Right cardiac atrium (tissue), 5 donors: Measurements from ENCODE around the gene TFAP2A. TPM values are rescaled to one million over a fixed set of nuclear protein-coding genes. Genes with fewer than 3 reads are reported as not detected.

Source experiments
- ATAC-seq, 2 donors: fragments of 200-7000 bp; cut with Tn5 transposase; one replicate each; pipeline versions ENCODE4 v1.8.0 to v1.9.1; 2020; ENCODE audit warnings: moderate library complexity in 2 of 2, mild to moderate bottlenecking in 1 of 2
- DNase-seq, 3 donors: peaks; one replicate each; pipeline ENCODE4 v3.0.0-alpha.2; 2020
- H3K27ac ChIP-seq: one replicate; pipeline ENCODE4 v1.5.1; 2013; ENCODE audit warnings: mild to moderate bottlenecking, low read length, control low read depth, moderate library complexity
- H3K27me3 ChIP-seq: one replicate; pipeline ENCODE4 v1.6.1; 2013; ENCODE audit not compliant: control insufficient read depth, insufficient read depth
- H3K4me1 ChIP-seq: one replicate; pipeline ENCODE4 v1.6.1; 2013; ENCODE audit warnings: low read length; ENCODE audit not compliant: control insufficient read depth, insufficient read depth
- H3K4me3 ChIP-seq: one replicate; pipeline ENCODE4 v1.5.1; 2013; ENCODE audit warnings: low read length, control low read depth
- H3K9me3 ChIP-seq: one replicate; pipeline ENCODE4 v1.6.1; 2013; ENCODE audit warnings: low read length; ENCODE audit not compliant: control insufficient read depth
- WGBS: extraction: QIAGEN DNeasy Blood & Tissue Kit; methylation state at CpG from one replicate; pipeline ENCODE4 v1.1.7; 2013; 5-methylcytosine and 5-hydroxymethylcytosine counted together
- intact Hi-C, 4 donors: fragments of 100-400 bp; cut with DNase I; formaldehyde crosslinking; loops; one replicate each; pipeline versions ENCODE4 v1.11.0 to v1.14.0; 2022 to 2023
- polyA plus RNA-seq: library from polyadenylated mRNA; stranded (reverse); fragments of 200-250 nt; gene quantifications from one replicate; pipeline ENCODE4 v1.2.3, GENCODE V29; 2013
- total RNA-seq, 4 donors: library from RNA; stranded (reverse); fragmentation: NEBNext Ultra II Directional; extraction: Animal tissue kit (Norgen Biotek cat#: 25700); gene quantifications; one replicate each; pipeline ENCODE4 v1.2.1, GENCODE V29; 2021
- donor health status: healthy with polysubstance abuse.
- donor health status: DM: no; HTN: yes; CAD: no.
- donor health status: DM: no; HTN: no; CAD: no.
- donor health status: DM: no; HTN: yes; CAD: no; lungs with severe emphysema.
- donor health status: DM: yes; HTN: yes; CAD: no.

The TFAP2A gene
- total and polyA plus RNA-seq, 5 donors, result 0.53 to 1.6 (median 0.71) TPM

DNA sequence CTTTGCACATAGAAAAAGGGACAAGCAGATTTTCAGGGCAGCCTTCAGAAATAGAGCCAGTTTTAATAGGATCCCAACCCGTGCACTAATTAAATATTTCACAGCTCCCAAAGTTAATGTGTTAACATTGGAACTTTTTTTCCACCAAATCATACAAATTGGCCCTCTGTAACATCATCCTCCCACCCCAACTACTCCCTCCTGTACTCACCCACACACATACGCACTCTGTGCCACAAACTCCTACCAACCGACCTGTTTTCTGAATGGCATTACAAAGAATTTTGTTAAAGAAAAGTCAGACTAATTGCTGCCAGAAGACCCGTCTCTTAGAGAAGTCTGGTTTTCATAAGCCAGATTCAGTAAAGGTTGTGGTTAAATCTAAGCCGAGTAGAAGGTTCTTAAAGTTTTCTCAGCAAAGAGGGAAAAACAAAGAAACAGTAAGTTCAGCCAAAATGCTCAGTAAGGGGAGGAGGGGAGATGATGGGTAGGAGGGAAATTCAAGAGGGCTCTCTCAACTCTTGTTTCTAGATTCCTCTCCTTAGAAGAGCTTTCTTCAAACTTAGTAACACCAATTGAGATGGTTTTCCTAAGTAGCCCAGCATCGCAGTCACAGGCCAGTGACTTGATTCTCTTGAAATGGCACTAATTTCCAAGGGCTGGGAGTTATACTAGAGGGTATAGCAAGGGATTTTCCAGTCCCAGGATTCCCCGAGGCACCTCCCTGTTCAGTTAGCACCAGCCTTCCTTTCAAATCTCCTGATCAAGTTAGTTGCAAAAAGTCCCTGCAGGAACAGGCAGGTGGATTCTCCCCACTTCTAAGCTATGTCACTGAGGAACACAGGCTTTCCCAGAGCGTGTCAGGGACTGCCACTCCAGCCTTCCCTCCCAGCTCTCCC lies 27.9 kb downstream of the TFAP2A start:
- H3K4me3 ChIP-seq, result no peak overlapping the region
- H3K9me3 ChIP-seq, result no peaks in the 10 kb centered on the region
- no peak overlapping the region for H3K27ac ChIP-seq
- ATAC-seq (no peak), DNase-seq (no peak)
- WGBS, result 7% methylated on average over 8 of the region's 8 CpGs
- intact Hi-C loops, result no loop called here
- H3K27me3 ChIP-seq, result peaks cover 6% of the 10 kb centered on the region
- no peaks in the 10 kb centered on the region for H3K4me1 ChIP-seq

DNA sequence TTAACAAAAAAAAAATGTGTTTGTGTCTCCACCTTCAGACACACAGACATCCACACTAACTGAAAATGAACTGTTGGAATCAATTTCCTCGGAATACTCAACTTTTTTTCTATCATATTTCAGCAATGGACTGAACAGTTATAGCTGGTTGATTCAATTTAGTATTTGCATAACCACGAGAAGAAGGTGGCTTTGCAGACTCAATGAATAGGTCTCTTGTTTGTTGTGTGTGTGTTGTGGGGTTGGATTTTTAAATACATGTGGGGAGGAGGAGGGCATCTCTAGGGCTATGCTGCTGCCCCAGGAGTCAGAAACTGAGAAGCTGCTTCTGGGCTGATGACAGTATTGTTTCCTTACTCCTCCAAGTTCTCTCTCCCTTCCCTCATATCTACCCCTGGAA lies 28.7 kb downstream of the TFAP2A start:
- no peaks in the 10 kb centered on the region for H3K4me1 ChIP-seq
- no peak for ATAC-seq
- WGBS, result 5% methylated on average over 2 of the region's 2 CpGs

DNA sequence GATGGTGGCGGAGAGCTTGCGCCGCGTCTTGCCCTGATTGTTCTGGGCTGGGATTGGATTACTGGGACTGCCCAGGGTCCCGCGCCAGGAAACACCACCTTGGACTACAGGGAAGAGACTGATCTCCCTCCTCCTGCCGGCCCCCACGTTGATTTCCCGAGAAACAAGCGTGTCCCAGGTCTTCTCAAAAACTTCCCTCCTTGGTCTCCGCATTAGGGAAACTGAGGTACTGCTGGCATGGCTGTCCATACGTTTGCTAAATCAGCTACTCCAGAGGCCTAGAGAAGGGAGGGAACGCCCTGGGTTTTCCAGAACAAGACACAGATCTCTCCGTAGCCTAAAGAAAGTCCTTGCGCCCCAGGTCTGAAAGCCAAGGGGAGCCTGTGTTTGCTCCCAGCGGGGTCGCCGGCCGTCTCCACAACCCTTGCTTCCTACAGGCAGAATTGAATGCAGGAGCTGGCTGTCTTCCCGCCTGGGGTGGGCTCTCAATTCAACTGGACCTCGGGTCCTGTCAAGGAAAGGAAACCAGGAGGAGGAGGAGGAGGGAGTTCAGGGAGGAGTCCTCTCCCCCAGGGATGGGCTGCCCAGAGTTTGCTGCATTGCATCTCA lies 29.2 kb downstream of the TFAP2A start:
- 10% methylated on average over 21 of the region's 21 CpGs for WGBS
- peaks cover 6% of the 10 kb centered on the region for H3K27me3 ChIP-seq

More for the DNA sequence above, 28.7 kb downstream of the TFAP2A start:
- no peak overlapping the region for H3K4me3 ChIP-seq
- H3K9me3 ChIP-seq, result no peaks in the 10 kb centered on the region
- DNase-seq, result no peak
- intact Hi-C loops, result no loop called here
- peaks cover 6% of the 10 kb centered on the region for H3K27me3 ChIP-seq
- no peak overlapping the region for H3K27ac ChIP-seq

DNA sequence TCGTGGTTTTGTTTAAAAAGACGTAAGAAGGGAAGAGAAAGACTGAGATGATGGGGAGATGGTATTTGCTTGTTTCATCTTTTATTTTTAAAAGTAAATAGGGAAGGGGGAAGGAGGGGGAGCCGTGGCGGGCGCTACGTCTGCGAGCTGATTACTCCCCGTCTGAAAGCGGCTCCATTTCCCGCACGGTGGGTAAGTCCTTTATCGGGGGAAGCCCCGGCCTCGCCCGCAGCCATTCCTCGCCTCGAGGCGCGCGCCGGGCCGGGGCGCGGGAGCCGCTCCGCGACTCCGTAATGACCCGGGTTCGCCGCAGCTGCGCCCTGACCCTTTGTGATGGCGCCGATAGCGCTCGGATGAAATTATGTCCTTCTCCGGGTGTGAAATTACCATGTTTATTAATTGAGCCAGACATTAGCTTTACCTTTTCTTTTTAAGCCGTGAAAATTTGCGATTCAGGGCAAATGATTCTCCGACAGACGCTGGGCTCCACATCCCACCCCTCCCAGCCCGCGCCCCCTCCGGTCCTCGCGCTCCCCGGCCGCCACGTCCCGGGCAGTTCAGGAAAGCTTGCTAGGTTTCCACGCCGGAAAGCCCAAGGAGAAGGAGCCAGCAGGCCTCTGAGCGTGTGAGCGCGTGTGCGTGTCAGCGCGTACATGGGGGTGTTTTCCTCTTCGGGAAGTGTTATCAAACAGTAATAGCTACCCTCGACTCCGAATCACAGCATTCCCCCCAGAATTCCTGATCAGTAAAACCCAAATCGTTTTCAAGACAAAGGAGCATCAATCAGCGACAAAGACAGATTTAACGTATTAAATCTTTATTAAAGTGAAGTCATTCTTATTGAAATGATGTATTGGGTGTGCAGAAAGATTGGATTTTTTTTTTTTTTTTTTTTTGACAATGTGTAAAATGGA lies 30.0 kb downstream of the TFAP2A start:
- H3K9me3 ChIP-seq, result no peaks in the 10 kb centered on the region
- H3K27ac ChIP-seq, result no peak overlapping the region
- no peaks in the 10 kb centered on the region for H3K4me1 ChIP-seq
- H3K27me3 ChIP-seq, result peaks cover 6% of the 10 kb centered on the region
- no peak for ATAC-seq
- intact Hi-C loops, result loop anchor here in 1 of 4 donors (2.0 kb wide), 1 partner anchor 16 kb away; no protein-coding TSS in a partner anchor
- H3K4me3 ChIP-seq, result no peak overlapping the region
- DNase-seq, result no peak
- 5% methylated on average over 64 of the region's 64 CpGs for WGBS

More for the DNA sequence above, 29.2 kb downstream of the TFAP2A start:
- no peak for DNase-seq
- no peak overlapping the region for H3K27ac ChIP-seq
- H3K4me1 ChIP-seq, result no peaks in the 10 kb centered on the region
- H3K4me3 ChIP-seq, result no peak overlapping the region
- H3K9me3 ChIP-seq, result no peaks in the 10 kb centered on the region
- no peak for ATAC-seq
- intact Hi-C loops, result loop anchor here in 1 of 4 donors (2.0 kb wide), 1 partner anchor 15 kb away; no protein-coding TSS in a partner anchor

DNA sequence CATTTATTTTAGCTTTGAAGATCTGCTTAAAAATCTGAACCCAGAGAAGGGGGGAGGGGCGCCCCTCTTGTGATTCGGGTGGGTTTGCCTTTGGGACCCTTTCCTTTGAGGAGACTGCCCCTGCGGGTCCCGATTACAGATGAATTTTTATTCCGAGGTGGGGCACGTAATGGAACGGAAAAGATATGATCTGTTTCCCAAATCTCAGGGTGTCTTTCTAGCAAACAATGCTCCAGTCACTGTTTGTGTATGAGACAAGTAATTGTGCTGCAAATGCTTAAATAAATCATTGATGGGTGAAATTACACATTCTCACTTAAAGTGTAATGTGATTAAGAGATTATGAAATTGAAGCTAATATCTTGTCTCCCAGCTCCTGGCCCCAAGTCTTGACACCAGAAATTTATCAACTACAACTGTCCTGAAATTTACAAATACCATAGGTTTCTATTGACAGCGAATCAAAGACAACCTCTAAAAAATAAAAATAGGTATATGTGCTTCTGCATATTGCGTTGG lies 30.7 kb downstream of the TFAP2A start:
- intact Hi-C loops, result loop anchor here in 1 of 4 donors (2.0 kb wide), 1 partner anchor 17 kb away; no protein-coding TSS in a partner anchor
- Histone ChIP-seq H3K4me1 (no peaks in the 10 kb centered on the region), H3K27ac (no peak overlapping the region), H3K4me3 (peak overlapping the region; percentile 13), H3K27me3 (peaks cover 4% of the 10 kb centered on the region), H3K9me3 (no peaks in the 10 kb centered on the region)
- ATAC-seq, result no peak
- WGBS, result 4% methylated on average over 9 of the region's 9 CpGs
- DNase-seq, result no peak

DNA sequence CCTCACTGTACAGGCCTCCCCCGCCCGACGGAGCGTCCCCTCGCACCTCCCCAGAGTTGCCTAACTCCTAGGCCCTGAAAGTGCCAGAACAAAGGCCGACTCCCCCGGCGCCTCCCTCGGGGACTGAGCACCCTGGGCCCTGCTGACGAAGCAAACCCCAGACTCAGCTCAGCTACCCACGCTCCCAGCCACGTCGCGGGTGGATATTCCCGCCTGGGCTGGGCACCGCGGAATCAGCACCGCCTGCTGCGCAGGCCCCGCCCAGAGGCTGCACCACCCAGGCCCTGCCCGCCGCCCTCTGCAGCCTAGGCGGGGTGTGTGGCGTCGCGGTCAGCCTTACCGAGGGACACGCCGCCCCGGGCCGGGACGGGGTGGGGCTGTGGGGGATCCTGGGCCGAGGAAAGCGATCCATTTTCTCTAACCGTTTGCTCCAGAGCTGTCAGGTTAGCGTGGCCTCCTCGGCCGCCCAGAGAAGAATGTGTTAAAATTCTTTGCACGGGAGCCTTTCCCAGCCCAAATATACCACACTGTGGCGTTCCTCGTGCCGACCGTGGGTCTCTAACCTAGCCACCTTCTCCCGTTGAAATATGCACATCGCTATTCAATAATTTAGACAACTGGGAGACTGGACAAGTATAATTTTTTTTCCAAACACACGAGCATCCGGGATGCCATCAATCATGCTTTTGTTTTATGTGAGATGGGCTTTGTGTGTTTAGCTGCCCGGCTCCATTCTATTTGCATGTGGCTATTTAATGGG lies 31.4 kb downstream of the TFAP2A start:
- WGBS, result 3% methylated on average over 48 of the region's 48 CpGs
- Histone ChIP-seq H3K4me1 (no peaks in the 10 kb centered on the region), H3K9me3 (no peaks in the 10 kb centered on the region), H3K27ac (no peak overlapping the region), H3K27me3 (peaks cover 1% of the 10 kb centered on the region), H3K4me3 (peak overlapping the region; percentile 13)
- ATAC-seq (peak; percentile 63 to 74), DNase-seq (peak in 2 of 3 donors; percentile 47 to 58)
- intact Hi-C loops, result loop anchor here in 1 of 4 donors (2.0 kb wide), 1 partner anchor 17 kb away; no protein-coding TSS in a partner anchor

DNA sequence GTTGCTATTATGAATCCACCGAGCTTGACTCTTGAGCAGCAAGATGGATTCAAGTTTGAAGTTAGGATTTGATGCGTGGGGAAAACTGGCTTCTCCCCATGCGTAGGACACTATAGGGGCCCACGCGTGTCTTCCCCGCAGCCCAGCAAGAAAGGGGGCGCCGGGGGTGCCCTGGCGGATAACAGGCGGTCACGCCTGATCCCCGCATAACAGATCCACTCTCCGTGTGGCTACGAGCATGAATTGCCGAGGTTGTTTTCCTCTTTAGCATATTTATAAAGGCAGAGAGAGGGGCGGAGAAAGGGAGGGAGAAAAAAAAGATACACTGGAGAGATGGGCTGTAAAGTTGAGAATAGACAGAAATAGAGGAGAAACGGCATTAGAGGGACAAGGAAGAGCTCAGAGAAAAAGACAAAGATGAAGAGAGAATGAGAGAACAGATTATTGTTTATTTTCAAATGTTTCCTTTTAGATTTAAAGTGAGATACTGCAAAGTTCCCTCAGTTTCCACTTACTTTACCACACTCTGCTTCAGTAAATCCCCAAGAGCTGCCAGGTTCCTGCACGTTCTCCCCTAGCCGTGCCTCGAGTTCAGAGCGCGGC lies 32.0 kb downstream of the TFAP2A start:
- no peak for DNase-seq
- ATAC-seq, result no peak
- Histone ChIP-seq H3K9me3 (no peaks in the 10 kb centered on the region), H3K27ac (no peak overlapping the region), H3K27me3 (peaks cover 2% of the 10 kb centered on the region), H3K4me3 (no peak overlapping the region), H3K4me1 (no peaks in the 10 kb centered on the region)
- intact Hi-C loops, result no loop called here
- 8% methylated on average over 22 of the region's 22 CpGs for WGBS

DNA sequence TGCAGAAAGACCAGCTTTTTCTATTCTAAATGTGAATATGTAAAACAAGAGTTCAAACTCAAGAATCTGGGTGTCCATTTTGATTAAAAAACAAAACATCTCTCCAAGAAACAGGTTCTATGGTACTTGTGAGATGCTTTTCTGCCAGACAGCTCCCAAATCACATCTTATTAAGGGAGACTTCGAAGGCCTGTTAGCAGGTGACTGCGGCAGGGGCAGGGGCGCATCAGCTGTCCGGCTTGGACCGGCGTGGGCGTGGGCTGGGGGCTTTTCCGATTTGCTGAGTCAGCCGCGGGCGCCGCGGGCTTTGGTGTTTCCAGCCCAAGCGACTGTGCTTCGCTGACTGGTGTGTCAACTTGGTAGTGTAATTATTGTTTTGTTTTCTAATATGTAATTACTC lies 32.6 kb downstream of the TFAP2A start:
- intact Hi-C loops, result no loop called here
- H3K4me3 ChIP-seq, result no peak overlapping the region
- no peak for DNase-seq
- no peaks in the 10 kb centered on the region for H3K4me1 ChIP-seq
- no peak for ATAC-seq
- 13% methylated on average over 15 of the region's 15 CpGs for WGBS
- H3K27me3 ChIP-seq, result peaks cover 2% of the 10 kb centered on the region
- no peaks in the 10 kb centered on the region for H3K9me3 ChIP-seq
- no peak overlapping the region for H3K27ac ChIP-seq

DNA sequence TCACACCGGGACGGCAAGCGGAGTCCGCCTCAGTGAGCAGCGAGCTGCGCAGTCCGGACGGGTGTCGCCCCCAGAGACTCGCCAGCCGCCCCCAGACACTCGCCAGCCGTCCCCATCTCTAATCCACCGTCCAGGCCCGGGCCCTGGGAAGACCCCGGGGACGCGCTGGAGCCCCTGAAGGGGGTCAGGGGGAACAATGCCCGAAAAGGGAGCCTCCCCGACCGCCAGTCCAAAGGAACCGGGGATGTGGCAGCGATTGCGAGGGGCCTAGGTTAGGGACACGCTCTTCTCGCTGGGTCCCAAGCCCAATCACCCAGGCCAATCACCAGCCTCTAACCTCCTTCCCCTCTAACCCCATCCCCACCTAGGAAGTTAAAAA lies 33.1 kb downstream of the TFAP2A start:
- intact Hi-C loops, result no loop called here
- no peak overlapping the region for H3K4me3 ChIP-seq
- no peaks in the 10 kb centered on the region for H3K4me1 ChIP-seq
- DNase-seq (no peak), ATAC-seq (no peak)
- H3K27ac ChIP-seq, result no peak overlapping the region
- WGBS, result 15% methylated on average over 26 of the region's 26 CpGs
- H3K27me3 ChIP-seq, result peaks cover 2% of the 10 kb centered on the region
- H3K9me3 ChIP-seq, result no peaks in the 10 kb centered on the region
